K562 (cell line): ENCODE data around the gene PLEKHN1. TPM values are rescaled to one million over a fixed set of nuclear protein-coding genes. Genes with fewer than 3 reads are reported as not detected.

Experiments
- CBFB ChIP-seq: sonication (generic); formaldehyde crosslinking; IDR thresholded peaks from 2 replicates; pipeline ENCODE4 v1.4.0; 2020; ENCODE audit warnings: mild to moderate bottlenecking, missing genetic modification reagents
- CHD7 ChIP-seq: fragments of 200-600 bp; sonication (generic); IDR thresholded peaks from one replicate; pipeline ENCODE4 v1.6.1; 2012; ENCODE audit warnings: mild to moderate bottlenecking, low read depth, low read length, inconsistent platforms
- CREB3L1 ChIP-seq: fragments of 450-650 bp; IDR thresholded peaks from 2 replicates; pipeline ENCODE4 v1.6.1; 2014; ENCODE audit warnings: low read depth, mild to moderate bottlenecking, moderate library complexity, borderline replicate concordance
- CTBP1 ChIP-seq: fragments of 450-650 bp; IDR thresholded peaks from 2 replicates; pipeline ENCODE4 v1.6.1; 2016; ENCODE audit warnings: borderline replicate concordance
- E4F1 ChIP-seq: fragments of 250-450 bp; sonication (Bioruptor Pico); IDR thresholded peaks from 2 replicates; pipeline ENCODE4 v1.5.0; 2021; ENCODE audit warnings: mild to moderate bottlenecking, borderline replicate concordance
- KLF1 ChIP-seq: fragments of 450-650 bp; IDR thresholded peaks from 2 replicates; pipeline ENCODE4 v1.6.1; 2016; ENCODE audit warnings: missing genetic modification characterization, missing compliant biosample characterization
- NELFE ChIP-seq: IDR thresholded peaks from 2 replicates; pipeline ENCODE4 v1.6.1; 2011; ENCODE audit warnings: mild to moderate bottlenecking; ENCODE audit not compliant: insufficient read depth, insufficient read length
- POLR2AphosphoS5 ChIP-seq: IDR thresholded peaks from 2 replicates; pipeline ENCODE4 v1.6.1; 2011; ENCODE audit warnings: mild to moderate bottlenecking, low read depth, low read length, moderate library complexity; ENCODE audit not compliant: control insufficient read depth, insufficient read depth
- SMARCC2 ChIP-seq: fragments of 450-650 bp; IDR thresholded peaks from 2 replicates; pipeline ENCODE4 v1.6.1; 2017; ENCODE audit warnings: antibody characterized with exemption, moderate library complexity, mild to moderate bottlenecking, low read depth
- TCF7L2 ChIP-seq: fragments of 150-350 bp; IDR thresholded peaks from 2 replicates; pipeline ENCODE4 v1.6.1; 2016; ENCODE audit warnings: low read depth, mild to moderate bottlenecking, low read length, moderate library complexity
- polyA plus RNA-seq, 8 experiments: library from polyadenylated mRNA; depleted of rRNA in 4 of 8; stranded (reverse) in 5 of 8; unstranded in 3 of 8; fragments of >200 nt; fragmentation: Nextera tagmentation in 2 of 8; fragmentation: Illumina TruSeq in 1 of 8; extraction: Ambion mirVana in 2 of 8; extraction: Trizol in 1 of 8; gene quantifications; 2 replicates each; pipeline versions ENCODE4 v1.2.1 to v1.2.3, GENCODE V29; 2011 to 2014; ENCODE audit warnings: inconsistent platforms in 1 of 8, missing spikeins in 1 of 8
- total RNA-seq, 7 experiments: library from RNA; depleted of rRNA in 6 of 7; stranded (reverse); fragments of >200 nt in 6 of 7; fragmentation: Illumina TruSeq in 2 of 7; extraction: Trizol in 2 of 7; gene quantifications; 2 replicates each; pipeline versions ENCODE4 v1.2.1 to v1.2.3, GENCODE V29; 2011 to 2021; ENCODE audit warnings: low replicate concordance in 1 of 7

The PLEKHN1 gene
- total and polyA plus RNA-seq, 9 of the 15 experiments (the other 6 are each of a cell fraction or from before 2014, with no cell fraction given): 0.07 to 1.5 (median 0.13) TPM; not detected in 2

GRCh38 chr1:1004780-1005697, 38.8 kb downstream of the PLEKHN1 start (continued):
- no peak for TF ChIP-seq E4F1 (CRISPR knock-in tag)
- TF ChIP-seq TCF7L2: no peak
- no peak for TF ChIP-seq SMARCC2
- TF ChIP-seq NELFE: no peak
- TF ChIP-seq CTBP1: peak; percentile 89
- TF ChIP-seq CHD7: no peak
- TF ChIP-seq CREB3L1: peak; percentile 42; the same call in 1 of the 2 replicates
- TF ChIP-seq KLF1: peak; percentile 16; the same call in 1 of the 2 replicates
- 0 out of 2 replicates have a peak, but pooled peaks have one; percentile 42 for TF ChIP-seq CBFB
- 0 out of 2 replicates have a peak, but pooled peaks have one; percentile 26 for TF ChIP-seq POLR2AphosphoS5
